ENCODE measurements around the gene ACAA2. TPM values are rescaled to one million over a fixed set of nuclear protein-coding genes. Genes with fewer than 3 reads are reported as not detected.

Gene ACAA2
- total and polyA plus RNA-seq, 9 donors = 28.6 to 96.2 (median 44.1) TPM

DNA sequence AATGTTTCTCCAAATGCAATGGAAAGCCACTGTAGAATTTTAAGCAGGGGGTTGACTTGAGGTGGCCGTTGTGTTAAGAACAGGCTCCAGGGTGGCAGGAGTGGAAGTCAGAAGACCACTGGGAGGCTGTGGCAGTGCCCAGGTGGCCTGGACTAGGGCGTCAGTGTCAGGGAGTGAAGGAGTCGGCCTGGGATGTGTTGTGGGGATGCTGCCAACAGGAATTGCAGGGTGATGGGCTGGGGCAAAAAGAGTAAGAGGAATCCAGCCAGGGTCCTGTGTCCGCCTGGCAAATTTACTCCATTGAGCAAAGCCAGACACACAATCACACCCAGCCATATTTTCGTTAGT lies 55.1 kb downstream of the ACAA2 start:
- 86 to 90% (median 88%) methylated on average over 5 of the region's 5 CpGs for WGBS, 3 donors
- DNase-seq = no peak
- H3K4me3 ChIP-seq = no peak overlapping the region
- intact Hi-C loops (cut with DNase I) = no loop called here
- no peaks in the 10 kb centered on the region for H3K9me3 ChIP-seq
- no peak for TF ChIP-seq POLR2A (IDR thresholded peaks at IDR 0.05)
- TF ChIP-seq EP300 (IDR thresholded peaks at IDR 0.05) = no peak
- TF ChIP-seq, protein P1, sequence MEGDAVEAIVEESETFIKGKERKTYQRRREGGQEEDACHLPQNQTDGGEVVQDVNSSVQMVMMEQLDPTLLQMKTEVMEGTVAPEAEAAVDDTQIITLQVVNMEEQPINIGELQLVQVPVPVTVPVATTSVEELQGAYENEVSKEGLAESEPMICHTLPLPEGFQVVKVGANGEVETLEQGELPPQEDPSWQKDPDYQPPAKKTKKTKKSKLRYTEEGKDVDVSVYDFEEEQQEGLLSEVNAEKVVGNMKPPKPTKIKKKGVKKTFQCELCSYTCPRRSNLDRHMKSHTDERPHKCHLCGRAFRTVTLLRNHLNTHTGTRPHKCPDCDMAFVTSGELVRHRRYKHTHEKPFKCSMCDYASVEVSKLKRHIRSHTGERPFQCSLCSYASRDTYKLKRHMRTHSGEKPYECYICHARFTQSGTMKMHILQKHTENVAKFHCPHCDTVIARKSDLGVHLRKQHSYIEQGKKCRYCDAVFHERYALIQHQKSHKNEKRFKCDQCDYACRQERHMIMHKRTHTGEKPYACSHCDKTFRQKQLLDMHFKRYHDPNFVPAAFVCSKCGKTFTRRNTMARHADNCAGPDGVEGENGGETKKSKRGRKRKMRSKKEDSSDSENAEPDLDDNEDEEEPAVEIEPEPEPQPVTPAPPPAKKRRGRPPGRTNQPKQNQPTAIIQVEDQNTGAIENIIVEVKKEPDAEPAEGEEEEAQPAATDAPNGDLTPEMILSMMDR (IDR thresholded peaks at IDR 0.05) = no peak
- H3K4me1 ChIP-seq (ENCODE audit: insufficient read depth) = no peaks in the 10 kb centered on the region
- H3K36me3 ChIP-seq = no peaks in the 10 kb centered on the region
- H3K27ac ChIP-seq = no peak overlapping the region
- no peaks in the 10 kb centered on the region for H3K27me3 ChIP-seq

GRCh38 chr18:49757513-49758262 lies 55.6 kb downstream of the ACAA2 start:
- Histone ChIP-seq H3K9me3 (no peaks in the 10 kb centered on the region), H3K27me3 (no peaks in the 10 kb centered on the region), H3K27ac (no peak overlapping the region), H3K4me3 (no peak overlapping the region), H3K36me3 (no peaks in the 10 kb centered on the region), H3K4me1 (ENCODE audit: insufficient read depth) (no peaks in the 10 kb centered on the region)
- no peak for DNase-seq
- intact Hi-C loops (cut with DNase I) = no loop called here
- TF ChIP-seq EP300 (IDR thresholded peaks at IDR 0.05) (no peak), POLR2A (IDR thresholded peaks at IDR 0.05) (no peak)
- TF ChIP-seq, protein P1 (IDR thresholded peaks at IDR 0.05) = no peak
- WGBS, 3 donors = 83 to 85% (median 84%) methylated on average over 23 of the region's 23 CpGs

DNA sequence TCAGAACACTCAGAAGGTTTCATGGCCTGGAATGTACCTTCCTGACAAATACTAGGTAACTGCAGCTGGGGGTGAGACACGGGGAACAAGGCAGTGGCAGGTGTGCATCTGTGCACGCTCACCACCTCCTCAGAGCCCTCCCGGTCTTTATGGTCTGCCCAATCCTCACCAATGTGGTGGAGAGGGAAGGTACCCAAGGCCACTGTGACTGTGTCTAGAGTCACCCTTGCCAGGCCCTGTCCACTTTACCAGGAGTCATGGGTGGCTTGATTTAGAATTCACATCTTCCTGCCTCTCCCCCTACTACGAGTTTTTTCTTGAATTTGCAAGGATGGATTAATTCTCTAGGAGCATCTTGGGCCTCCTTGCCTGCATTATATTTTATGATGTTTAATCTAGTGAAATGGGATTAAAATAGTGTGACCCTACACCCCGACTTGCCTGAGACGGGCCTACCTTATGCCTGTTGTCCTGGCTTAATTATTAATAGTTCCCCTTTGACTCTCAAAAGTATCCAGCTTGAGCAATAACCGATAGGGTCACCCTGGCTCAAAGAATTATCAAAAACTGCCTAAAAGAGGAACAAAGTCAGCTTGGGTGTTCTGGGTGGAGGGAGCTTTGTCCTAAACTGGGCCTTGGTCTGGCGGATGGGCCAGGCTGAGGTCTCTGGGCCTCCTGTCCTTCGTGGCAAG lies 56.5 kb downstream of the ACAA2 start:
- no peak for TF ChIP-seq POLR2A (IDR thresholded peaks at IDR 0.05)
- TF ChIP-seq, protein P1 (IDR thresholded peaks at IDR 0.05) = no peak
- TF ChIP-seq EP300 (IDR thresholded peaks at IDR 0.05) = no peak
- Histone ChIP-seq H3K9me3 (no peaks in the 10 kb centered on the region), H3K27ac (no peak overlapping the region), H3K4me3 (no peak overlapping the region), H3K27me3 (no peaks in the 10 kb centered on the region), H3K4me1 (ENCODE audit: insufficient read depth) (no peaks in the 10 kb centered on the region), H3K36me3 (no peaks in the 10 kb centered on the region)
- intact Hi-C loops (cut with DNase I) = no loop called here
- no peak for DNase-seq
- WGBS, 3 donors = 90 to 96% (median 91%) methylated on average over 9 of the region's 9 CpGs

GRCh38 chr18:49756135-49756534 lies 57.2 kb downstream of the ACAA2 start:
- intact Hi-C loops (cut with DNase I) = no loop called here
- no peaks in the 10 kb centered on the region for H3K4me1 ChIP-seq (ENCODE audit: insufficient read depth)
- TF ChIP-seq, protein P1 (IDR thresholded peaks at IDR 0.05) = no peak
- TF ChIP-seq EP300 (IDR thresholded peaks at IDR 0.05) (no peak), POLR2A (IDR thresholded peaks at IDR 0.05) (no peak)
- no peaks in the 10 kb centered on the region for H3K27me3 ChIP-seq
- H3K4me3 ChIP-seq = no peak overlapping the region
- H3K27ac ChIP-seq = no peak overlapping the region
- no peak for DNase-seq
- H3K36me3 ChIP-seq = no peaks in the 10 kb centered on the region
- 75 to 81% (median 79%) methylated on average over 6 of the region's 6 CpGs for WGBS, 3 donors
- no peaks in the 10 kb centered on the region for H3K9me3 ChIP-seq
